IPS-20b (cell line): ENCODE results near the gene MGP.
A peak's percentile ranks its signal among the peaks of the same experiment; 100 is the strongest.

ENCODE experiments used
- H3K27ac ChIP-seq: one replicate; pipeline ENCODE4 v1.5.1; 2013; ENCODE audit warnings: low read length
- H3K27me3 ChIP-seq: 2 replicates; pipeline ENCODE4 v1.6.1; 2013; ENCODE audit warnings: mild to moderate bottlenecking, low read length, inconsistent platforms; ENCODE audit not compliant: insufficient read depth
- H3K36me3 ChIP-seq: 2 replicates; pipeline ENCODE4 v1.6.1; 2013; ENCODE audit warnings: low read depth, mild to moderate bottlenecking, inconsistent platforms, low read length, moderate library complexity; ENCODE audit not compliant: insufficient read depth
- H3K4me1 ChIP-seq: 2 replicates; pipeline ENCODE4 v1.6.1; 2013; ENCODE audit warnings: mild to moderate bottlenecking, control low read depth, inconsistent platforms, low read length, moderate library complexity; ENCODE audit not compliant: insufficient read depth
- H3K4me3 ChIP-seq: 2 replicates; pipeline ENCODE4 v1.5.1; 2013; ENCODE audit warnings: mild to moderate bottlenecking, low read length, inconsistent platforms
- H3K9ac ChIP-seq: 2 replicates; pipeline ENCODE4 v1.6.1; 2013; ENCODE audit warnings: low read depth, mild to moderate bottlenecking, inconsistent platforms, low read length, moderate library complexity
- H3K9me3 ChIP-seq: 2 replicates; pipeline ENCODE4 v1.6.1; 2013; ENCODE audit warnings: mild to moderate bottlenecking, low read depth, low read length, inconsistent platforms; ENCODE audit not compliant: insufficient read depth

The MGP gene

DNA sequence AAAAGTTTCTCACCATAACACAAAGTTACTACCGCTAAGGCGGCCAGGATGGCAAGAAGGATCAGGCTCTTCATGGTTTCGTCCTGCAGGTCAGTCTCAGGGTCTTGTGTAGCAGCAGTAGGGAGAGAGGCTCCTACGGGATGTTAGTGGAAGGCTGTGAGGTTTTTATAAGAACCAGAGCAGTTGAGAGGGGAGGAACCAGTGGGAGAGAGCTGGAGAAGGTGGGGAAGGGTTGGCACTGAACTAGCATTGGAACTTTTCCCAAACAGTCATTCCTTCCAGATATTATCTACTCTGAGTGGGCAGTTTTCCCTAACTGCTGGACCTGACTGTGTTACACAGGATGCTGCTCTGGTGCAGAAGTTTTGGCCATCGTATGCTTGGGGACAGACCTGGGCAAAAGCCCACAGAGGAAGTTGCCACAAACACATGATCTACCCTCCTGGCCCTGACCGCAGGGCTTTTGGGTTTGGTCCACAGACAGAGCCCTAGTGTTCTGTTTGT, at the start of gene MGP:
Gene MGP (minus strand): TSS at position 137 of the 504 bp plus-strand sequence. CDS start 63 bp downstream, at position 74.
- Histone ChIP-seq H3K4me3 (no peak within 1 kb of the TSS), H3K4me1 (no peaks in the 10 kb centered on the region), H3K27me3 (no peaks in the 10 kb centered on the region), H3K27ac (no peak within 1 kb of the TSS), H3K9ac (no peak within 1 kb of the TSS), H3K9me3 (no peaks in the 10 kb centered on the region), H3K36me3 (no peaks in the 10 kb centered on the region)

DNA sequence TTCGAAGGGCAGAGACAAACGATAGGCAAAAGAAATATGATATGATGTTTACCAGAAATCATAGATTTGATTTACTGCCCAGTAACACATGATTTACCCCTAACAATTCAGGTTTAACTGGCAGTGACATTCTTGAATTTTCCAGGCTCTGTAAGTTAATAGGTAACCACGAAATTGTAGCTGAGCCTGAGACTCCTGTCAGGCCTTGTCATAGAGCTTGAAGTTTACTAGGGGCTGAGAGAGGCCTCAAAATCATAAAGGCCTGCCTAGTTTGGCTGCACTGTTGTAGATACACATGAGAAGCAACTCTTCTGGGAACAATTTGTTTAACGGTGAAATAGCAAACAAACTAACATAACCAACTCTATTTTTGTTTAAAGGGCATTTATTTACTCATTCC, 49.4 kb upstream of the MGP start:
- H3K27me3 ChIP-seq, result no peaks in the 10 kb centered on the region
- no peak overlapping the region for H3K9ac ChIP-seq
- no peak overlapping the region for H3K27ac ChIP-seq
- no peaks in the 10 kb centered on the region for H3K4me1 ChIP-seq
- H3K9me3 ChIP-seq, result no peaks in the 10 kb centered on the region
- no peaks in the 10 kb centered on the region for H3K36me3 ChIP-seq
- no peak overlapping the region for H3K4me3 ChIP-seq

DNA sequence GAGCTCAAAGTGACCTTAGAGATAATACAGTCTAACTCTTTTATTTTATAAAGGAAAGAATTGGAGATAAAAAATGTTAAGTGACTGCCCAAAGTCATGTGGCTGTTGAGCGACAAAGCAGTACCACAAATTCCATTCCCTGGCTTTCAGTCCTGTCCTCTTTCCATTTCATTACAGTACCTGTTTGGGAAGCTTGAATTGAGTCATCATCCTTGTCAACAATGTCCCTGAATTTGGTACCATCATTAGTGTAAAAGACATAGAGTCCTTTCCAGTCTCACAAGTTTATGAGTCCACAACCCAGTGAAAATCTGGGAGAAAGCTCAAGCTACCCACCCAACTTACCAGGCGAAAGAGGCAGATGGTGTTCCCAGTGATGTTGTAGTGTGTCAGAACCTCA, 48.9 kb upstream of the MGP start:
- H3K4me1 ChIP-seq, result no peaks in the 10 kb centered on the region

DNA sequence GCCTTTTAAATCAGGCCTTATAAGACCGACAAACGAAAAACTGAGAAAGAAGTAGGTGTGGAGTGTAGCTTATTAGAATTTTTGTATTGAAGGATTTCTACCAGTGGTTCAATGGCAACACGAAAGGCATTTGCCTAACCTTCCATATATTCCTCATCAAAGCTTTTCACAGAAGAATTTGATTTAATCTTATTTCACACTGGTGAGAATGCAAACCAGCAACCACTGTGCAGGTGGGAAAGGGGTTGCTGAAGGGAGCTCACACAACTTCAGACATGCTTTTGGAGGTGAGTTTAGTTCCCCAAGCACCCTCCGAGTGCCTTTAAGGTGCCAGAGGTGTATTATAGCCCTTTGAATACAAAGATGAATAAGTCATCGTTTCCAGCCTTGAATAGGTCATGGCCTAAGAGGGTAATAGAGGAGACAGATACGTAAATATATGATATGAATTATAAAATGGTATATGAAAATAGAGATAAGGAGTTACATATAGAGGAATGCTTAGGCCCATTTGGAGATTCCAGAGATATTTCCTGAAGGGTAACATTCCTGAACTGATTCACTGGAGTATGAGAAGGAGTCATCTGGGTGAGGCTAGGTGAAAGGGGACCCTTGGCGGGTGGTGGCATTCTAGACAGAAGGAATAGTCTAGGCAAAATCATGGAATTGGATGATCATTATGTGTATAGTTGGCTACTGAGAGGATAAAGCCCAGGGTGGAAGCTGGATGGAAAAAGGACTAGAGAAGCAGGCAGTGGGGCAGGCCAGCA, 46.3 kb upstream of the MGP start:
- Histone ChIP-seq H3K27ac (no peak overlapping the region), H3K4me1 (peaks cover 8% of the 10 kb centered on the region), H3K9ac (no peak overlapping the region), H3K9me3 (no peaks in the 10 kb centered on the region), H3K4me3 (no peak overlapping the region), H3K36me3 (no peaks in the 10 kb centered on the region), H3K27me3 (no peaks in the 10 kb centered on the region)

More for the DNA sequence above, 48.9 kb upstream of the MGP start:
- Histone ChIP-seq H3K36me3 (no peaks in the 10 kb centered on the region), H3K27ac (no peak overlapping the region), H3K9me3 (no peaks in the 10 kb centered on the region), H3K4me3 (no peak overlapping the region), H3K9ac (no peak overlapping the region), H3K27me3 (no peaks in the 10 kb centered on the region)

DNA sequence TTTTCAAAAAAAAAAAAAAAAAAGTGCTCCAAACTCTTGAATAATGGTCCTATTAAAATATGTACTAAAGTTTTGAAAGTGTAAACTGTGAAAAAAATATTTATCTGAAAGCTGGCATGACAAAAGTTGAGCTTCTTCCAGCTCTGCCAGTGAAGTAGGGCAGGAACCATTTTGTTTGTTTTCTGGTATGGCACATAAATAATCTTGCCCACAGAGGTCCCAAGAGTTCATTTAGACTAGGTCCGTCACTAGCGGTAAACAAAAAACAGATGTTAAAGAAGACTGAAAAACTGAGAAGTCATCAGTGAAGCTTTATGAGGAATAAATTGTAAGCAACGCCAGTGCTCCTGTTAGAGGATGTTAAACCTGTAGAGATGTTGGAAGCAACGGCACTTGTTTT, 45.7 kb upstream of the MGP start:
- Histone ChIP-seq H3K36me3 (no peaks in the 10 kb centered on the region), H3K4me1 (peaks cover 8% of the 10 kb centered on the region), H3K9ac (no peak overlapping the region), H3K4me3 (no peak overlapping the region), H3K27ac (no peak overlapping the region), H3K9me3 (no peaks in the 10 kb centered on the region), H3K27me3 (no peaks in the 10 kb centered on the region)

DNA sequence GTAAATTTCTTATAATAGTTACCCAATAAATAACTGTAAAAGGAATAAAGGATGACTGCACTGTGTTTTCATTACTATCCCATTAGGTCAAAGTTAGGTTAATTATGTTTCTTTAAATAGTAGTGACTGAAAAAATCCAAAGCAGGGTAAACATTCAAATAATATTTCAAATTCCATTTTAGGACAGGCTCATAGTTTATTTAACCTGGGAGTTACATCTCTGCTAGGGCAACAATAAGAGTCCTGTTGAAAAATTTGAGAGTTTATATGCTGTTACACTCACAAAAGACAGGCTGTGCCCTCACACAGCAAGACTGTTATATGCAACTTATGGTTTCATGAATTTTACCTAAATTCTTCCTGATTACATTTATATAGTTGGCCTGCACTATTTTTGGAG, 44.6 kb upstream of the MGP start:
- no peaks in the 10 kb centered on the region for H3K36me3 ChIP-seq
- no peak overlapping the region for H3K9ac ChIP-seq
- no peaks in the 10 kb centered on the region for H3K9me3 ChIP-seq
- H3K27me3 ChIP-seq, result no peaks in the 10 kb centered on the region
- peaks cover 8% of the 10 kb centered on the region for H3K4me1 ChIP-seq
- no peak overlapping the region for H3K27ac ChIP-seq
- H3K4me3 ChIP-seq, result no peak overlapping the region

DNA sequence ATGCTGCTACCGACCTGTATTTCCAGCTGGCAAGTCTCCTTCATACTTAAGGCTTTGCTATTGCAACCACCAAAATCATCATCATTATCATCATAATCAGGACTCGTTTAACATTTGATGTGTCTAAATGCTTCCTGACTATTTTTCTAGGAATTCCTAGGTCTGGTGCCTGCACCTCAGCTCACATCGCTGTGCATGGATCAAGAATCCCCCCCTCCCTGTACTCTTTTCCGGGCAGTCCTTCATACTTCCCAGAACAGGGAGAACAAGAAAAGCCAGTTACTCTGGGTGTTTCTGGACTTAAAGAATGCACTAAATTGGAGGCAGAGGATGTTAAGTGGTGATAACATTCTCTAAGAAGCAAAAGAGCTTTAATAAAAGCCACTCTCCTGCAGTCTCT, 43.3 kb upstream of the MGP start:
- Histone ChIP-seq H3K4me1 (peaks cover 8% of the 10 kb centered on the region), H3K9me3 (no peaks in the 10 kb centered on the region), H3K27me3 (no peaks in the 10 kb centered on the region), H3K4me3 (peak overlapping the region; percentile 29; the same call in 1 of the 2 replicates), H3K36me3 (no peaks in the 10 kb centered on the region), H3K27ac (no peak overlapping the region), H3K9ac (no peak overlapping the region)

DNA sequence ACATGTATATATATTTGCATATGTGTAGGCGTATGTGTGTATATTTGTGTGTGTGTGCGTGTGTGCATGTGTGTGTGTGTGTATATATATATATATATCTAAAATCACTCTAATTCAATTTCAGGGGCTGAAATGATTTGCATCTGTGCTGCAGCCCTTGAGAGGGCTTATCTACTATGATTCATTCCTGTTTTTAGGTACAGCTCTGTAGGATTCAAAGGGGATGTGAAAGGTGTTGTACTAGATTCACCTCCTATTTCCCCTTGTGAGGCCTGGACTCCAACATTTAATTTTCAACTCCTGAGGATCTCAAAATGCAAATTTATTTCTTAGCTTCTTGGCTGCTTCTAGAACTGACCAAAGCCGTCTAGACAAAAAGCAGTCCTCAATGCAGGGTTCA, 41.6 kb upstream of the MGP start:
- Histone ChIP-seq H3K27me3 (no peaks in the 10 kb centered on the region), H3K4me3 (no peak overlapping the region), H3K9ac (no peak overlapping the region), H3K27ac (no peak overlapping the region), H3K9me3 (no peaks in the 10 kb centered on the region), H3K4me1 (peaks cover 8% of the 10 kb centered on the region), H3K36me3 (no peaks in the 10 kb centered on the region)

DNA sequence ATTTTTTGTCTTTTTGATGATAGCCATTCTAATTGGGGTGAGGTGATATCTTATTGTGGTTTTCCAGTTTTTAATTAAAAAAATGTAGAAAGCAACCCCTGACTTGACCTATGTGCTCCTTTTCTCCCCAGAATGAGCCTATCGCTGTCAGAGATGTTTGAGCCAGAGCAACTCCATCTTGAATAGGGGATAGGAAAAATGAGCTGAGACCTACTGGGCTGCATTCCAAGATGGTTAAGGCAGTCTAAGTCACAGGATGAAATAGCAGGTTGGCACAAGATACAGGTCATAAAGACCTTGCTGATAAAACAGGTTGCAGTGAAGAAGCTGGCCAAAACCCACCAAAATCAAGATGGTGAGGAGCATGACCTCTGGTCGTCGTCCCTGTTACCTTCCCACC, 38.9 kb upstream of the MGP start:
- Histone ChIP-seq H3K4me1 (peaks cover 8% of the 10 kb centered on the region), H3K9me3 (no peaks in the 10 kb centered on the region)

DNA sequence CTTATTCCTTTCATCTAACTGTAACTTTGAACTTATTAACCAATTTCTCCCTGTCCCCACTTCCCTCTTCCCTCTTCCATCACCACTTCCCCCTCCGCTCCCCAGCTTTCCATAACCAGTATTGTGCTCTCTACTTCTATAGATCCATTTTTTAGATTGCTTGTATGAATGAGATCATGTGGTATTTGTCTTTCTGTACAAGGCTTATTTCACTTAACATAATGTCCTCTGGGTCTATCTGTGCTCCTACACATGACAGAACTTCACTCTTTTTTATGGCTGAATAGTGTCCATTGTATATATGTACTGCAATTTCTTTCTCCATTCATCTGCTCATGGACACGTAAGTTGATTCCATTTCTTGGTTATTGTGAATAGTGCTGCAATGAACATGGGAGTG, 38.3 kb upstream of the MGP start:
- no peaks in the 10 kb centered on the region for H3K9me3 ChIP-seq
- no peaks in the 10 kb centered on the region for H3K27me3 ChIP-seq
- no peaks in the 10 kb centered on the region for H3K36me3 ChIP-seq
- peaks cover 5% of the 10 kb centered on the region for H3K4me1 ChIP-seq
- H3K27ac ChIP-seq, result no peak overlapping the region
- H3K4me3 ChIP-seq, result no peak overlapping the region
- no peak overlapping the region for H3K9ac ChIP-seq

More for the DNA sequence above, 38.9 kb upstream of the MGP start:
- Histone ChIP-seq H3K27ac (no peak overlapping the region), H3K36me3 (no peaks in the 10 kb centered on the region), H3K9ac (no peak overlapping the region), H3K27me3 (no peaks in the 10 kb centered on the region), H3K4me3 (no peak overlapping the region)

DNA sequence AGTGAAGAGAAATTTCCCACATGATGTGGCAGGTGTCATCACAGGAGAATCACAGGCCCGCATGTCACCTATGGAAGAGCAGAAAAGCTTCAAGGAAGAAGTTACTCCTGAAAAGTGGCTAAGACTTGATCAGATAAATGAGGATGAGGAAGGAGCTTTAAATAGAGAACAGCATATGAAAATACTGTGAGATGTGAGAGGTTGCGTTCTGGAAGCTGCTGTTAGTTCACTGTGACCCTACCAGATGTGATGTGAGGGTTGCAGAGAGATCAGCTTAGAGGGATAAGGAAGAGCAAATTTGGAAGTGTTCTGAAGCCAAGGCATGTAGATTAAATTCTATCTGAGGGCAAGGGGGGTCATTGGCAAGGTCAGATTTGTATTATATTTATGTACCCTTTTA, 35.6 kb upstream of the MGP start:
- Histone ChIP-seq H3K9ac (no peak overlapping the region), H3K27ac (no peak overlapping the region), H3K36me3 (no peaks in the 10 kb centered on the region), H3K4me3 (no peak overlapping the region), H3K27me3 (no peaks in the 10 kb centered on the region), H3K4me1 (no peaks in the 10 kb centered on the region), H3K9me3 (no peaks in the 10 kb centered on the region)

DNA sequence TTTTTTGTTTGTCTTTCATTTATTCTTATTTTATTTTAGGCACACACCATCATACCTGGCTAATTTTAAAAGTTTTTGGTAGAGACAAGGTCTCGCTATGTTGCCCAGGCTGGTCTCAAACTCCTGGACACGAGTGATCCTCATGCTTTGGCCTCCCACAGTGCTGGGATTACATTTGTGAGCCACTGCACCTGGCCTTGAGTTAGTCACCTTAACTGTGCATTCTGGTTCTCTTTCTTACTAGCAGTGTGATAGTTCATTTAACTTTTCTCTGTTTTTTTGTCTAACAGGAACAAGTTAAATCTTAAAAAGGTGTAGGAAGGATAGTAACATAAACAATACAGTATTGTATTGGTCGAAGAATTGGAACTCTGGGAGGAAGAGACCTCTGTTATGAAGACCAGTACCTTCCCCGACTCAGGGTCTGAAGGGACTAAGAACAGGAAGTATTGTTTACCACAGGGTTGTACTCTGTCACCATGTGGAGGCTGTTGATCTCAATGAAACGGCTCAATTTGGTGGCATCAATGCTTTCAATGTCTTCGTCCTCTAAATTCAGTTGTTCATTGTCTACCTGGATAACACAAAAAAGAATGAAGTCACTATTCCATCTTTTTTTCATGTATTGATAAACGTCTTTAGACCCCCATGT, 34.9 kb upstream of the MGP start:
- H3K27ac ChIP-seq, result no peak overlapping the region
- H3K4me3 ChIP-seq, result no peak overlapping the region
- H3K27me3 ChIP-seq, result no peaks in the 10 kb centered on the region
- H3K9me3 ChIP-seq, result no peaks in the 10 kb centered on the region
- no peaks in the 10 kb centered on the region for H3K36me3 ChIP-seq
- H3K4me1 ChIP-seq, result no peaks in the 10 kb centered on the region
- no peak overlapping the region for H3K9ac ChIP-seq
